Mesenchymal stem cell (in vitro differentiated cells and primary cell): ENCODE data around the gene PRAMEF6. TPM values are rescaled to one million over a fixed set of nuclear protein-coding genes. Genes with fewer than 3 reads are reported as not detected.
"Not testable (repeated sequence)": the region's sequence is repeated elsewhere in the genome, so short reads cannot be mapped to it uniquely, and the experiment has no call there.

Experiments
- DNase-seq: peaks from one replicate; pipeline ENCODE4 v3.0.0-alpha.2; 2013
- H2AFZ ChIP-seq: one replicate; pipeline ENCODE4 v1.6.1; 2013; ENCODE audit warnings: low read depth, mild to moderate bottlenecking, control low read depth, inconsistent platforms, low read length, moderate library complexity
- H2AK5ac ChIP-seq: 2 replicates; pipeline ENCODE4 v1.6.1; 2013; ENCODE audit warnings: low read length, moderate library complexity, mild to moderate bottlenecking, inconsistent platforms; ENCODE audit not compliant: severe bottlenecking
- H2BK120ac ChIP-seq: one replicate; pipeline ENCODE4 v1.6.1; 2013; ENCODE audit warnings: low read depth, mild to moderate bottlenecking, inconsistent platforms, low read length, moderate library complexity
- H2BK12ac ChIP-seq, 2 experiments: one replicate each; pipeline ENCODE4 v1.6.1; 2013; ENCODE audit warnings: inconsistent platforms in 2 of 2, low read length in 2 of 2, mild to moderate bottlenecking in 2 of 2, moderate library complexity in 2 of 2, control low read depth in 1 of 2
- H2BK15ac ChIP-seq: one replicate; pipeline ENCODE4 v1.6.1; 2013; ENCODE audit warnings: mild to moderate bottlenecking, low read depth, inconsistent platforms; ENCODE audit not compliant: poor library complexity, severe bottlenecking
- H2BK5ac ChIP-seq: 2 replicates; pipeline ENCODE4 v1.6.1; 2013; ENCODE audit warnings: low read depth, mild to moderate bottlenecking, low read length, control low read depth, inconsistent platforms; ENCODE audit not compliant: poor library complexity, severe bottlenecking
- H3K14ac ChIP-seq, 2 experiments: one replicate each; pipeline ENCODE4 v1.6.1; 2013; ENCODE audit warnings: inconsistent platforms in 2 of 2, low read length in 2 of 2, control low read depth in 1 of 2, mild to moderate bottlenecking in 1 of 2, moderate library complexity in 1 of 2
- H3K18ac ChIP-seq, 2 experiments: one replicate each; pipeline ENCODE4 v1.6.1; 2013; ENCODE audit warnings: inconsistent platforms in 2 of 2, low read length in 2 of 2, control low read depth in 1 of 2, low read depth in 1 of 2, mild to moderate bottlenecking in 1 of 2
- H3K23ac ChIP-seq, 2 experiments: one replicate each; pipeline ENCODE4 v1.6.1; 2013; ENCODE audit warnings: inconsistent platforms in 2 of 2, low read length in 2 of 2, mild to moderate bottlenecking in 2 of 2, moderate library complexity in 2 of 2, control low read depth in 1 of 2
- H3K27ac ChIP-seq: 2 replicates; pipeline ENCODE4 v1.5.1; 2013; ENCODE audit warnings: mild to moderate bottlenecking, moderate library complexity, low read length, control low read depth, inconsistent platforms; ENCODE audit not compliant: poor library complexity, severe bottlenecking
- H3K27me3 ChIP-seq, 2 experiments: 2 replicates each; pipeline versions ENCODE4 v1.6.1 to v1.7.0; 2013; ENCODE audit warnings: low read length in 2 of 2, mild to moderate bottlenecking in 2 of 2, moderate library complexity in 2 of 2, control low read depth in 1 of 2, inconsistent platforms in 1 of 2; ENCODE audit not compliant: control insufficient read depth in 1 of 2, insufficient read depth in 1 of 2
- H3K36me3 ChIP-seq, 2 experiments: 2 replicates each; pipeline versions ENCODE4 v1.6.1 to v1.7.0; 2013; ENCODE audit warnings: low read length in 2 of 2, control low read depth in 1 of 2, inconsistent platforms in 1 of 2, low read depth in 1 of 2, mild to moderate bottlenecking in 1 of 2; ENCODE audit not compliant: insufficient read depth in 2 of 2, control insufficient read depth in 1 of 2
- H3K4ac ChIP-seq, 2 experiments: one replicate each; pipeline ENCODE4 v1.6.1; 2013; ENCODE audit warnings: inconsistent platforms in 2 of 2, low read length in 2 of 2, mild to moderate bottlenecking in 2 of 2, moderate library complexity in 2 of 2, control low read depth in 1 of 2, low read depth in 1 of 2
- H3K4me1 ChIP-seq: 2 replicates; pipeline ENCODE4 v1.6.1; 2013; ENCODE audit warnings: low read depth, low read length, control low read depth; ENCODE audit not compliant: control insufficient read depth, insufficient read depth
- H3K4me2 ChIP-seq: 2 replicates; pipeline ENCODE4 v1.6.1; 2013; ENCODE audit warnings: low read length, mild to moderate bottlenecking, inconsistent platforms; ENCODE audit not compliant: poor library complexity, severe bottlenecking
- H3K4me3 ChIP-seq, 2 experiments: 2 replicates each; pipeline versions ENCODE4 v1.5.1 to v1.7.0; 2013; ENCODE audit warnings: low read length in 2 of 2, mild to moderate bottlenecking in 2 of 2, control low read depth in 1 of 2, low read depth in 1 of 2; ENCODE audit not compliant: insufficient read depth in 1 of 2
- H3K79me1 ChIP-seq: replicated peaks from 2 replicates; pipeline ENCODE4 v1.6.1; 2013; ENCODE audit warnings: mild to moderate bottlenecking, control low read depth, low read length, inconsistent platforms; ENCODE audit not compliant: poor library complexity, severe bottlenecking
- H3K9ac ChIP-seq: 2 replicates; pipeline ENCODE4 v1.7.0; 2013; ENCODE audit warnings: mild to moderate bottlenecking, low read length, moderate library complexity
- H3K9me3 ChIP-seq: 2 replicates; pipeline ENCODE4 v1.7.0; 2013; ENCODE audit warnings: mild to moderate bottlenecking, low read length; ENCODE audit not compliant: control insufficient read depth
- H4K8ac ChIP-seq: one replicate; pipeline ENCODE4 v1.6.1; 2013; ENCODE audit warnings: inconsistent platforms, mild to moderate bottlenecking, low read length, moderate library complexity
- H4K91ac ChIP-seq: one replicate; pipeline ENCODE4 v1.6.1; 2013; ENCODE audit warnings: mild to moderate bottlenecking, low read length, inconsistent platforms
- WGBS: methylation state at CpG from one replicate; pipeline ENCODE4 v1.1.7; 2013; ENCODE audit warnings: mixed read lengths; 5-methylcytosine and 5-hydroxymethylcytosine counted together
- polyA plus RNA-seq, 2 experiments: library from polyadenylated mRNA; stranded (reverse); fragments of 200-250 nt; gene quantifications; one replicate each; pipeline ENCODE4 v1.2.3, GENCODE V29; 2013

The PRAMEF6 gene
- polyA plus RNA-seq (2013, experiment 1 of 2) = not detected
- not detected for polyA plus RNA-seq (2013, experiment 2 of 2)

DNA sequence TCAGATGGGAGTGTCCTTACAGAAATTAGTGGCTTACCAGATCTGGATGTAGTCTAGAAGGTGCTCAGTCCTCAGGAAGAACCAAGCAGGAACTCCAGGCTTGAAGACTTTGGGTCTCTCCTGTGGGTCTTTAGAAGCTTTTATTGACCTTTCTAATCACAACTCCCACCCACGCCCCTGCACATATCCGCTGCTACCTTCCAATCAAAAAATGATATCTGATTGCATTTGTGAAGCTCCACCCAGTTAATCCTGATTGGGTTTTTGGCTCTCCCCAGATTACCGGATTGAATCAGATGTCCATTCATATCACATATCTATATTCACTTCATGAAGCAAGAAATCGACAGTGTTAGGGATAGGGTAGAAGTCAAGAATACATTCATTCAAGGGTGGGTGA is at the start of gene PRAMEF6:
Gene PRAMEF6 (minus strand): TSS at position 101 of the 400 bp plus-strand sequence. CDS start 5,062 bp downstream, outside the sequence.
- not testable (repeated sequence) for H3K4me2 ChIP-seq, H3K4ac ChIP-seq, H4K8ac ChIP-seq, H3K9ac ChIP-seq, H3K14ac ChIP-seq, H2AK5ac ChIP-seq, H2BK12ac ChIP-seq, H3K4me1 ChIP-seq, H3K36me3 ChIP-seq, H2AFZ ChIP-seq, H4K91ac ChIP-seq, H3K27me3 ChIP-seq, H3K18ac ChIP-seq, H3K23ac ChIP-seq, H2BK15ac ChIP-seq, H3K4me3 ChIP-seq, H3K27ac ChIP-seq, DNase-seq, H2BK5ac ChIP-seq, H3K9me3 ChIP-seq, H3K79me1 ChIP-seq, H2BK120ac ChIP-seq
- WGBS = no CpG with 5 or more reads among the region's 4 CpGs

DNA sequence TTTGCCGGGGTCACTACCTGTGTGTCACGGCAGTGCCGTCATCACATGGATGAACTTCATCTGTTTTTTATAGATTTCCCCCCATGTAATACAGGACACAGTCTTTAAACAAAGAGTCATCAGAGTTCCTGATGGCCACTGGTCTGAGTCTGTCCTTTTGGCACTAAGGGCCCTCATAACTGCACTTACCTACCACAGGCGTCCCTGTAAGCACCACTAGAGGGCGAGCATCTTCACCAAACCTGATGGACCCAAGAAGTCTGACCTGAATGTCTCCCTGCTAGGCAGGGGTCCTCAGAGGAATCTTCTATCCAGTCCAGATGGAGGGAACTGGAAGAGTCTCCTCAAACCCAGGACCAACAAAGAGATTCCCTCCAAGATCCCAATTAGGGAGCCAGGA is 23.0 kb downstream of the PRAMEF6 start:
- H3K9me3 ChIP-seq, H3K27ac ChIP-seq, H3K23ac ChIP-seq, H4K91ac ChIP-seq, H3K36me3 ChIP-seq, H3K9ac ChIP-seq, H3K4ac ChIP-seq, H3K4me2 ChIP-seq, H3K4me1 ChIP-seq, H2BK5ac ChIP-seq, H2AFZ ChIP-seq, H3K14ac ChIP-seq, H2AK5ac ChIP-seq, H2BK12ac ChIP-seq, H3K4me3 ChIP-seq, H2BK15ac ChIP-seq, H3K27me3 ChIP-seq, H3K18ac ChIP-seq, H4K8ac ChIP-seq, H2BK120ac ChIP-seq, DNase-seq, H3K79me1 ChIP-seq: not testable (repeated sequence)
- WGBS = no CpG with 5 or more reads among the region's 5 CpGs

DNA sequence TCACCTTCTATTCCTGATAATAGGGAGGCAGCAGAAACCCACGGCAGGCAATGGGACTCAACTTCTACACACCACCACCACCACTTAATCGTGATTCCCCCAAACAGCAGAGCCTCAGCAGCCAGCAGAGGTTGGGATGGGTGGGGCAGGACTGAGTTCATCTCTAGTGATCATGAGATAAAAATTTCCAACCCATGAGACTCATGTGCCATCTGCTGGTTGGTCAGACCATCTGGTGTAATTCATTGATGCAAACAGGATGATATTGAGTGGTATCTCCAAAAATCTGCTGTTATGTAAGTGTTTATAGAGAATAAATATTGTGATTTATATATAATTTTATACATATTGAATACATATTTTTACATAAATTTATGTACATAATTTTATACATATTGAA is 25.6 kb downstream of the PRAMEF6 start:
- no CpG with 5 or more reads among the region's 2 CpGs for WGBS
- H3K18ac ChIP-seq = not testable (repeated sequence)

DNA sequence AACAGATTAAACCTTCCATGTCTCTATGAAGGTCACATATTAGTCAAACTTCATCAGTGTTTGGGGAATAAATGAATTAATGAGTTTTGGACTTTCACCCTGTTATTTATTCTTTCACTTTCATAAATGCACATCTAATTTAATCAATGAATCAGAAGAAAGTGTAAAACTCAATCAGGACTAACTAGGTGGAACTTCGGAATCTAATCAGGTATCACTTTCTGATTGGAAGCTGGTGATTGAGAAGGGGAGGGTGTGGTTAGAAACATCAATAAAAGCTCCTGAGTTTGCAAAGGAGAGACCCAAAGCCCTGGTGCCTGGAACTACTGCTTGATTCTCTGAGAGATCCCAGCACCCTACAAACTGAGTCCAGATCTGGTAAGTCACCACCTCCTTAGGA is 31.1 kb downstream of the PRAMEF6 start, which contains the start of gene PRAMEF7:
Gene PRAMEF7 (plus strand): TSS at position 301 of the 400 bp plus-strand sequence. CDS start 1,083 bp downstream, outside the sequence.
- not testable (repeated sequence) for H3K4me1 ChIP-seq, H2BK15ac ChIP-seq, H4K8ac ChIP-seq, H3K4me3 ChIP-seq, H3K4ac ChIP-seq, H3K14ac ChIP-seq, H2BK12ac ChIP-seq, H2AK5ac ChIP-seq, H4K91ac ChIP-seq, H3K9ac ChIP-seq, H3K27me3 ChIP-seq, H3K18ac ChIP-seq, H3K79me1 ChIP-seq, H2BK5ac ChIP-seq, H2AFZ ChIP-seq, H3K9me3 ChIP-seq, H3K36me3 ChIP-seq, H3K4me2 ChIP-seq, DNase-seq, H3K23ac ChIP-seq, H3K27ac ChIP-seq, H2BK120ac ChIP-seq
- WGBS = no CpG with 5 or more reads among the region's 1 CpG

More for the DNA sequence above, 25.6 kb downstream of the PRAMEF6 start:
- H3K14ac ChIP-seq, H3K4ac ChIP-seq, H2BK15ac ChIP-seq, H3K9ac ChIP-seq, H3K27ac ChIP-seq, H3K4me2 ChIP-seq, H3K9me3 ChIP-seq, H4K8ac ChIP-seq, H2AK5ac ChIP-seq, H3K4me1 ChIP-seq, H2BK120ac ChIP-seq, H3K27me3 ChIP-seq, DNase-seq, H3K23ac ChIP-seq, H2BK5ac ChIP-seq, H3K36me3 ChIP-seq, H3K4me3 ChIP-seq, H2AFZ ChIP-seq, H2BK12ac ChIP-seq, H4K91ac ChIP-seq, H3K79me1 ChIP-seq: not testable (repeated sequence)
